H1 (cell line): Measurements from ENCODE around the gene ZNG1A. TPM values are rescaled to one million over a fixed set of nuclear protein-coding genes. Genes with fewer than 3 reads are reported as not detected.
"Not testable (repeated sequence)": the region's sequence is repeated elsewhere in the genome, so short reads cannot be mapped to it uniquely, and the experiment has no call there.

Source experiments
- CTCF ChIA-PET: fragments of 300-600 bp; sonication (Branson Sonifier 250); formaldehyde crosslinking; loops from one replicate; lab custom pipeline; 2021; ENCODE audit not compliant: partially characterized antibody; lab: Charles Lee
- POLR2A ChIA-PET: fragments of 300-600 bp; sonication (Branson Sonifier 250); formaldehyde crosslinking; loops from one replicate; lab custom pipeline; 2021; ENCODE audit warnings: inconsistent platforms; ENCODE audit not compliant: partially characterized antibody; lab: Charles Lee
- DNase-seq, 2 experiments: peaks; one replicate each; pipeline versions ENCODE4 v3.0.0 to v3.0.0-alpha.2; 2010 to 2022; ENCODE audit warnings: low spot score in 2 of 2, low read depth in 1 of 2, mixed read lengths in 1 of 2
- FAIRE-seq: peaks from 2 replicates; lab custom pipeline; 2011; peaks lifted over from hg19 to GRCh38; lab: Jason Lieb, UNC
- H2AFZ ChIP-seq: 2 replicates; pipeline ENCODE4 v1.8.1; 2012; ENCODE audit warnings: low read length, inconsistent platforms
- H2AK5ac ChIP-seq: 2 replicates; pipeline ENCODE4 v1.6.1; 2013; ENCODE audit warnings: low read depth, low read length
- H2BK120ac ChIP-seq: replicated peaks from 2 replicates; pipeline ENCODE3; 2013; ENCODE audit warnings: low read depth, low read length, inconsistent platforms
- H2BK12ac ChIP-seq: 2 replicates; pipeline ENCODE4 v1.6.1; 2013; ENCODE audit warnings: low read depth, low read length
- H2BK15ac ChIP-seq: 2 replicates; pipeline ENCODE4 v1.6.1; 2013; ENCODE audit warnings: low read length
- H2BK20ac ChIP-seq: 2 replicates; pipeline ENCODE4 v1.6.1; 2013; ENCODE audit warnings: low read length
- H2BK5ac ChIP-seq: 2 replicates; pipeline ENCODE4 v1.6.1; 2013; ENCODE audit warnings: low read depth, low read length
- H3K14ac ChIP-seq: 2 replicates; pipeline ENCODE4 v1.6.1; 2013; ENCODE audit warnings: inconsistent platforms; ENCODE audit not compliant: insufficient read length
- H3K18ac ChIP-seq: 2 replicates; pipeline ENCODE4 v1.6.1; 2013; ENCODE audit warnings: low read length; ENCODE audit errors: extremely low read depth
- H3K23ac ChIP-seq: 2 replicates; pipeline ENCODE4 v1.6.1; 2013; ENCODE audit warnings: inconsistent platforms; ENCODE audit not compliant: insufficient read length
- H3K23me2 ChIP-seq: 2 replicates; pipeline ENCODE4 v1.6.1; 2013; ENCODE audit warnings: low read depth, low read length
- H3K27ac ChIP-seq: 2 replicates; pipeline ENCODE4 v1.6.1; 2011; ENCODE audit warnings: low read depth, low read length, inconsistent platforms
- H3K27me3 ChIP-seq, 4 experiments: replicated peaks in 1 of 4; 1 replicate in 1 of 4; 2 replicates in 3 of 4; pipeline versions ENCODE4 v1.6.1 to v1.8.1; 2011 to 2013; ENCODE audit warnings: low read length in 3 of 4, mild to moderate bottlenecking in 3 of 4, inconsistent platforms in 2 of 4, mixed read lengths in 2 of 4, moderate library complexity in 1 of 4; ENCODE audit not compliant: control insufficient read depth in 3 of 4, insufficient read depth in 3 of 4; ENCODE audit errors: extremely low read depth in 1 of 4
- H3K36me3 ChIP-seq, 4 experiments: 2 replicates each; pipeline versions ENCODE4 v1.6.1 to v1.8.1; 2011 to 2013; ENCODE audit warnings: mild to moderate bottlenecking in 4 of 4, low read length in 3 of 4, moderate library complexity in 2 of 4, control low read depth in 1 of 4, inconsistent platforms in 1 of 4; ENCODE audit not compliant: insufficient read depth in 4 of 4, control insufficient read depth in 2 of 4
- H3K4ac ChIP-seq: replicated peaks from 2 replicates; pipeline ENCODE3; 2013; ENCODE audit warnings: low read length, low read depth, mixed read lengths, inconsistent platforms; ENCODE audit not compliant: insufficient read length
- H3K4me1 ChIP-seq, 4 experiments: replicated peaks in 1 of 4; 1 replicate in 1 of 4; 2 replicates in 3 of 4; pipeline versions ENCODE4 v1.6.1 to v1.8.1; 2011 to 2013; ENCODE audit warnings: low read length in 3 of 4, inconsistent platforms in 2 of 4, mixed read lengths in 1 of 4; ENCODE audit not compliant: insufficient read depth in 4 of 4, control insufficient read depth in 3 of 4
- H3K4me2 ChIP-seq, 2 experiments: 2 replicates each; pipeline versions ENCODE4 v1.6.1 to v1.8.1; 2011 to 2013; ENCODE audit warnings: low read depth in 2 of 2, low read length in 2 of 2, control low read depth in 1 of 2, inconsistent platforms in 1 of 2, mild to moderate bottlenecking in 1 of 2; ENCODE audit not compliant: insufficient read depth in 1 of 2
- H3K4me3 ChIP-seq, 4 experiments: fragments of 200-600, 300-600 bp in 1 of 4; sonication (generic), shearing (Covaris generic), sonication (Bioruptor Twin) in 1 of 4; 2 replicates each; pipeline versions ENCODE4 v1.5.1 to v1.8.1; 2011 to 2016; ENCODE audit warnings: low read length in 4 of 4, low read depth in 3 of 4, control low read depth in 2 of 4, inconsistent platforms in 2 of 4, mild to moderate bottlenecking in 2 of 4, mixed read lengths in 1 of 4, moderate library complexity in 1 of 4; ENCODE audit not compliant: insufficient read depth in 2 of 4; ENCODE audit errors: extremely low read depth in 1 of 4
- H3K56ac ChIP-seq: replicated peaks from 2 replicates; pipeline ENCODE3; 2013; ENCODE audit warnings: low read depth, mild to moderate bottlenecking, mixed read lengths, low read length, inconsistent platforms; ENCODE audit not compliant: insufficient read length
- H3K79me1 ChIP-seq: 2 replicates; pipeline ENCODE4 v1.6.1; 2013; ENCODE audit warnings: low read depth, low read length, control low read depth
- H3K79me2 ChIP-seq, 2 experiments: 2 replicates each; pipeline versions ENCODE4 v1.6.1 to v1.8.1; 2012 to 2013; ENCODE audit warnings: low read length in 2 of 2, mild to moderate bottlenecking in 2 of 2, inconsistent platforms in 1 of 2; ENCODE audit not compliant: insufficient read depth in 2 of 2, control insufficient read depth in 1 of 2
- H3K9ac ChIP-seq, 4 experiments: replicated peaks in 1 of 4; 1 replicate in 1 of 4; 2 replicates in 3 of 4; pipeline versions ENCODE4 v1.6.1 to v1.8.1; 2011 to 2013; ENCODE audit warnings: low read depth in 3 of 4, low read length in 3 of 4, control low read depth in 2 of 4, mild to moderate bottlenecking in 2 of 4, moderate library complexity in 2 of 4, inconsistent platforms in 1 of 4; ENCODE audit errors: extremely low read depth in 1 of 4
- H3K9me3 ChIP-seq, 2 experiments: 2 replicates each; pipeline versions ENCODE4 v1.6.1 to v1.8.1; 2012 to 2013; ENCODE audit warnings: mild to moderate bottlenecking in 2 of 2, moderate library complexity in 2 of 2, control low read depth in 1 of 2, inconsistent platforms in 1 of 2, low read depth in 1 of 2, low read length in 1 of 2, mixed read lengths in 1 of 2; ENCODE audit not compliant: insufficient read depth in 2 of 2
- H4K20me1 ChIP-seq, 2 experiments: replicated peaks in 1 of 2; 2 replicates each; pipeline versions ENCODE3 to v1.8.1; 2011 to 2013; ENCODE audit warnings: inconsistent platforms in 2 of 2, low read length in 2 of 2, mild to moderate bottlenecking in 1 of 2; ENCODE audit not compliant: insufficient read depth in 2 of 2, control insufficient read depth in 1 of 2
- H4K5ac ChIP-seq: 2 replicates; pipeline ENCODE4 v1.6.1; 2013; ENCODE audit warnings: low read length, low read depth, mixed read lengths, inconsistent platforms; ENCODE audit not compliant: insufficient read length
- H4K8ac ChIP-seq: 2 replicates; pipeline ENCODE4 v1.8.0; 2013; ENCODE audit warnings: mild to moderate bottlenecking, moderate library complexity, low read length, inconsistent platforms; ENCODE audit not compliant: insufficient read depth; ENCODE audit errors: extremely low read depth
- H4K91ac ChIP-seq: replicated peaks from 2 replicates; pipeline ENCODE3; 2013; ENCODE audit warnings: low read length, mixed read lengths, inconsistent platforms; ENCODE audit not compliant: insufficient read length
- EZH2 ChIP-seq: fragments of 200-600 bp; sonication (generic); IDR thresholded peaks from 2 replicates; pipeline ENCODE4 v1.7.1; 2012; ENCODE audit warnings: low read depth, mild to moderate bottlenecking, moderate library complexity, low read length, inconsistent platforms; ENCODE audit not compliant: severe bottlenecking
- WGBS, 2 experiments: shearing (Covaris generic) in 1 of 2; methylation state at CpG; one replicate each; pipeline versions ENCODE4 v1.1.6 to v1.1.7; 2013 to 2015; ENCODE audit warnings: low lambda C conversion rate in 2 of 2, mixed read lengths in 2 of 2, inconsistent platforms in 1 of 2, low coverage in 1 of 2, missing lambda C conversion rate in 1 of 2; ENCODE audit not compliant: insufficient replicate concordance in 2 of 2, insufficient coverage in 1 of 2, insufficient read length in 1 of 2; ENCODE audit errors: extremely low coverage in 1 of 2, missing lambda C conversion rate in 1 of 2; 5-methylcytosine and 5-hydroxymethylcytosine counted together
- polyA plus RNA-seq, 7 experiments: library from polyadenylated mRNA; depleted of rRNA in 3 of 7; stranded (reverse) in 5 of 7; unstranded in 2 of 7; fragments of >200 nt in 5 of 7; fragments of 200-250 nt in 2 of 7; gene quantifications; 1 replicate in 5 of 7; 2 replicates in 1 of 7; 4 replicates in 1 of 7; pipeline versions ENCODE4 v1.2.1 to v1.2.3, GENCODE V29; 2011 to 2013; ENCODE audit warnings: missing spikeins in 2 of 7, mixed read lengths in 2 of 7
- total RNA-seq: library from RNA; stranded (reverse); fragmentation: NEBNext Ultra II Directional; extraction: Animal tissue kit (Norgen Biotek cat#: 25700); gene quantifications from 2 replicates; pipeline ENCODE4 v1.2.1, GENCODE V29; 2021

ZNG1A gene
- total and polyA plus RNA-seq, 2 of the 8 experiments (the other 6 are each of a cell fraction or from before 2014, with no cell fraction given), result 18.2 to 46.5 TPM

DNA sequence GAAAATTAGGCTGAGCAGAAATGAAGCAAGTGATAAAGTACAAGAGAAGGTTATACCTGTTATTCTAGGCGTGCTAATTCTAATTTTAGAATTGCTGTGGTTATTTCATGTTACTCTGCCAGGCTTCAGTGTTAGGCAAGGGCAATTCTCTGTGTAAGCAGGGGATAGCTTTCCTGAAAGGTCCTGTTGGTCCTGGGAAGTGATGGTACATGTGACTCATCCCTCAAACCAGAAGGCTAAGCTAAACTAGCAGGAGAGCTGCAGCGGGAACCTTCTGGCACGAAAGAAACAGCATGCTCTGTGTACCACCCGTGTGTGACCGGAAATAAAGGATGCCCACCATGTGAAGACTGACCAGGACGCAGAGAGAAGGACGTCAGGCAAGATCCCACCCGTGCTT lies 69.3 kb downstream of the ZNG1A start:
- DNase-seq, H4K91ac ChIP-seq, H4K20me1 ChIP-seq, H2AK5ac ChIP-seq, H3K4ac ChIP-seq, H3K23ac ChIP-seq, H3K4me3 ChIP-seq, H3K18ac ChIP-seq, H4K8ac ChIP-seq, CTCF ChIA-PET, H3K79me1 ChIP-seq, H3K4me2 ChIP-seq, H2BK5ac ChIP-seq, H3K14ac ChIP-seq, FAIRE-seq, H2AFZ ChIP-seq, H2BK120ac ChIP-seq, H3K27ac ChIP-seq, H3K4me1 ChIP-seq, H3K36me3 ChIP-seq, H4K5ac ChIP-seq, H2BK15ac ChIP-seq, H2BK12ac ChIP-seq, H3K56ac ChIP-seq, H3K9ac ChIP-seq, H3K79me2 ChIP-seq, H2BK20ac ChIP-seq, POLR2A ChIA-PET, H3K9me3 ChIP-seq, H3K23me2 ChIP-seq: not testable (repeated sequence)
- peak; percentile 28 for TF ChIP-seq EZH2
- 39% methylated on average over 8 of the region's 8 CpGs; no CpG with 5 or more reads in 1 of the 2 experiments for WGBS, 2 experiments
- H3K27me3 ChIP-seq, result peaks cover 30 to 49% (median 40%) of the 10 kb centered on the region in 4 experiments
